PC-9 (cell line): ENCODE results near the gene FGD2. TPM values are rescaled to one million over a fixed set of nuclear protein-coding genes. Genes with fewer than 3 reads are reported as not detected.
"Not testable (repeated sequence)": the region's sequence is repeated elsewhere in the genome, so short reads cannot be mapped to it uniquely, and the experiment has no call there.

Source experiments
- BruUV-seq: library from RNA; stranded (reverse); fragments of 400-500 nt; replicated peaks from 2 replicates; lab custom pipeline; 2021; lab: Mats Ljungman, UMichigan
- CTCF ChIA-PET: fragments of 300-600 bp; sonication (Branson Sonifier 250); formaldehyde crosslinking; loops from one replicate; lab custom pipeline; 2022; ENCODE audit warnings: antibody characterized with exemption; lab: Charles Lee
- POLR2A ChIA-PET: fragments of 300-600 bp; sonication (Branson Sonifier 250); formaldehyde crosslinking; loops from one replicate; lab custom pipeline; 2022; ENCODE audit warnings: antibody characterized with exemption; ENCODE audit not compliant: unreplicated experiment; lab: Charles Lee
- DNase-seq, 2 experiments: peaks; one replicate each; pipeline versions ENCODE4 v3.0.0 to v3.0.0-alpha.2; 2015 to 2022; ENCODE audit warnings: mixed read lengths in 1 of 2
- H2AFZ ChIP-seq: fragments of 200-600 bp; sonication (generic); 2 replicates; pipeline ENCODE4 v1.8.1; 2017; ENCODE audit warnings: antibody characterized with exemption
- H3F3A ChIP-seq: fragments of 200-600 bp; sonication (generic); 2 replicates; pipeline ENCODE4 v1.8.1; 2017; ENCODE audit warnings: antibody characterized with exemption, mild to moderate bottlenecking, low read depth; ENCODE audit not compliant: insufficient read depth
- H3K27ac ChIP-seq: fragments of 200-600 bp; sonication (generic); 2 replicates; pipeline ENCODE4 v1.6.1; 2016; ENCODE audit warnings: mixed run types
- H3K27me3 ChIP-seq: fragments of 200-600 bp; sonication (generic); 2 replicates; pipeline ENCODE4 v1.6.1; 2016; ENCODE audit warnings: low read depth, mixed run types; ENCODE audit not compliant: insufficient read depth
- H3K36me3 ChIP-seq: fragments of 200-600 bp; sonication (generic); 2 replicates; pipeline ENCODE4 v1.6.1; 2016; ENCODE audit warnings: low read depth, mixed run types
- H3K4me1 ChIP-seq: fragments of 200-600 bp; sonication (generic); replicated peaks from 2 replicates; pipeline ENCODE4 v1.6.1; 2016; ENCODE audit warnings: mixed run types; ENCODE audit not compliant: insufficient read depth
- H3K4me2 ChIP-seq: fragments of 200-600 bp; sonication (generic); 2 replicates; pipeline ENCODE4 v1.6.1; 2017; ENCODE audit warnings: mixed run types
- H3K4me3 ChIP-seq: fragments of 200-600 bp; sonication (generic); 2 replicates; pipeline ENCODE4 v1.6.1; 2016; ENCODE audit warnings: mixed run types
- H3K79me2 ChIP-seq: fragments of 200-600 bp; sonication (generic); 2 replicates; pipeline ENCODE4 v1.6.1; 2017; ENCODE audit warnings: low read depth, mixed run types
- H3K9me2 ChIP-seq: fragments of 200-600 bp; sonication (generic); 2 replicates; pipeline ENCODE4 v1.8.1; 2017; ENCODE audit warnings: mild to moderate bottlenecking; ENCODE audit not compliant: insufficient read depth
- H3K9me3 ChIP-seq: fragments of 200-600 bp; sonication (generic); 2 replicates; pipeline ENCODE4 v1.8.1; 2016; ENCODE audit warnings: low read depth; ENCODE audit not compliant: insufficient read depth
- H4K20me1 ChIP-seq: fragments of 200-600 bp; sonication (generic); 2 replicates; pipeline ENCODE4 v1.8.1; 2017; ENCODE audit not compliant: insufficient read depth
- EZH2 ChIP-seq: fragments of 200-600 bp; sonication (generic); IDR thresholded peaks from 2 replicates; pipeline ENCODE4 v1.8.0; 2017; ENCODE audit warnings: antibody characterized with exemption, low read depth
- intact Hi-C: fragments of 100-400 bp; cut with micrococcal nuclease; formaldehyde crosslinking; loops from one replicate; pipeline ENCODE4 v1.10.0; 2022; ENCODE audit not compliant: unreplicated experiment
- total RNA-seq: library from RNA; stranded (reverse); gene quantifications from 2 replicates; pipeline ENCODE4 v1.2.3, GENCODE V29; 2021
- TF ChIP-seq, protein P1 (sequence below): fragments of 200-600 bp; sonication (generic); conservative IDR thresholded peaks from 2 replicates; pipeline ENCODE4 v1.6.1; 2017; ENCODE audit warnings: mixed run types, antibody characterized with exemption, mild to moderate bottlenecking, moderate library complexity

The FGD2 gene
- total RNA-seq, 1 experiment from 2014 or later, result 0.50 TPM

DNA sequence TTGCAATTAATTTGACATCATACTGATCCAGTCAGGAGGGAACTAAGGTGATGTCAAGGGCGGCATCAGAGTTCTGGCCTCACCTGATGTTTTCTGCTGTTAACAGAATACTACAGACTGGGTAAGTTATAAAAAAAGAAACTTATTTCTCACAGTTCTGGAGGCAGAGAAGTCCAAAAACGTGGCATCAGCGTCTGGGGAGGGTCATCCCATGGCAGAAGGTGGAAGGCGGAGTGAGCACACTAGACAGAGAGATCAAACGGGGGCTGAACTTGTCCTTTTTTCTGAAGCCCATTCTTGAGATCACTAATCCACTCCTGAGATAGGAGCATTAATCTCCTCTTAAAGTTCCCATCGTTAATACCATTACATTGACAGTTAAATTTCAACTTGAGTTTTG lies 16.2 kb upstream of the FGD2 start:
- intact Hi-C loops, result no loop called here
- no peaks in the 10 kb centered on the region for H3K27me3 ChIP-seq
- ChIA-PET POLR2A (no interaction called here), CTCF (no interaction called here)
- H3K36me3 ChIP-seq, result no peaks in the 10 kb centered on the region
- H3K9me2 ChIP-seq, result no peaks in the 10 kb centered on the region
- H3F3A ChIP-seq, result peaks cover 4% of the 10 kb centered on the region; the same call in 1 of the 2 replicates
- no peak for TF ChIP-seq EZH2
- TF ChIP-seq, protein P1, sequence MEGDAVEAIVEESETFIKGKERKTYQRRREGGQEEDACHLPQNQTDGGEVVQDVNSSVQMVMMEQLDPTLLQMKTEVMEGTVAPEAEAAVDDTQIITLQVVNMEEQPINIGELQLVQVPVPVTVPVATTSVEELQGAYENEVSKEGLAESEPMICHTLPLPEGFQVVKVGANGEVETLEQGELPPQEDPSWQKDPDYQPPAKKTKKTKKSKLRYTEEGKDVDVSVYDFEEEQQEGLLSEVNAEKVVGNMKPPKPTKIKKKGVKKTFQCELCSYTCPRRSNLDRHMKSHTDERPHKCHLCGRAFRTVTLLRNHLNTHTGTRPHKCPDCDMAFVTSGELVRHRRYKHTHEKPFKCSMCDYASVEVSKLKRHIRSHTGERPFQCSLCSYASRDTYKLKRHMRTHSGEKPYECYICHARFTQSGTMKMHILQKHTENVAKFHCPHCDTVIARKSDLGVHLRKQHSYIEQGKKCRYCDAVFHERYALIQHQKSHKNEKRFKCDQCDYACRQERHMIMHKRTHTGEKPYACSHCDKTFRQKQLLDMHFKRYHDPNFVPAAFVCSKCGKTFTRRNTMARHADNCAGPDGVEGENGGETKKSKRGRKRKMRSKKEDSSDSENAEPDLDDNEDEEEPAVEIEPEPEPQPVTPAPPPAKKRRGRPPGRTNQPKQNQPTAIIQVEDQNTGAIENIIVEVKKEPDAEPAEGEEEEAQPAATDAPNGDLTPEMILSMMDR, result no peak
- no TSS peak for BruUV-seq
- no peak overlapping the region for H3K4me2 ChIP-seq
- DNase-seq, result no peak
- H3K9me3 ChIP-seq, result no peaks in the 10 kb centered on the region
- no peak overlapping the region for H3K4me3 ChIP-seq
- H3K4me1 ChIP-seq, result peaks cover 11% of the 10 kb centered on the region
- H3K27ac ChIP-seq, result no peak overlapping the region
- H3K79me2 ChIP-seq, result peaks cover 24% of the 10 kb centered on the region
- no peak overlapping the region for H2AFZ ChIP-seq
- H4K20me1 ChIP-seq, result peaks cover 5% of the 10 kb centered on the region; the same call in 1 of the 2 replicates

DNA sequence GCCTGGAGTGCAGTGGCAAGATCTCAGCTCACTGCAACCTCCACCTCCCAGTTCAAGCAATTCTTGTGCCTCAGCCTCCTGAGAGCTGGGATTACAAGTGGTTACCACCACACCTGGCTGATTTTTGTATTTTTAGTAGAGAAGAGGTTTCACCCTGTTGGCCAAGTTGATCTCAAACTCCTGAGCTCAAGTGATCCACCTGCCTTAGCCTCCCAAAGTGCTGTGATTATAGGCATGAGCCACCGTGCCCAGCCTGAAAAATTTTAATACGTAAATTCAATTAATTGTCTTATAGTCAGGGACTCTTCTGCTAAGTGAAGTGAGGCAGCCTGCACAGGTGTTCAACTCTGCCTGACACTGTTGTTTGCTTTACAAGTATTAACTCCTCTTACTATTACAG lies 15.1 kb upstream of the FGD2 start:
- not testable (repeated sequence) for H3K9me2 ChIP-seq, H3F3A ChIP-seq, H3K4me3 ChIP-seq

DNA sequence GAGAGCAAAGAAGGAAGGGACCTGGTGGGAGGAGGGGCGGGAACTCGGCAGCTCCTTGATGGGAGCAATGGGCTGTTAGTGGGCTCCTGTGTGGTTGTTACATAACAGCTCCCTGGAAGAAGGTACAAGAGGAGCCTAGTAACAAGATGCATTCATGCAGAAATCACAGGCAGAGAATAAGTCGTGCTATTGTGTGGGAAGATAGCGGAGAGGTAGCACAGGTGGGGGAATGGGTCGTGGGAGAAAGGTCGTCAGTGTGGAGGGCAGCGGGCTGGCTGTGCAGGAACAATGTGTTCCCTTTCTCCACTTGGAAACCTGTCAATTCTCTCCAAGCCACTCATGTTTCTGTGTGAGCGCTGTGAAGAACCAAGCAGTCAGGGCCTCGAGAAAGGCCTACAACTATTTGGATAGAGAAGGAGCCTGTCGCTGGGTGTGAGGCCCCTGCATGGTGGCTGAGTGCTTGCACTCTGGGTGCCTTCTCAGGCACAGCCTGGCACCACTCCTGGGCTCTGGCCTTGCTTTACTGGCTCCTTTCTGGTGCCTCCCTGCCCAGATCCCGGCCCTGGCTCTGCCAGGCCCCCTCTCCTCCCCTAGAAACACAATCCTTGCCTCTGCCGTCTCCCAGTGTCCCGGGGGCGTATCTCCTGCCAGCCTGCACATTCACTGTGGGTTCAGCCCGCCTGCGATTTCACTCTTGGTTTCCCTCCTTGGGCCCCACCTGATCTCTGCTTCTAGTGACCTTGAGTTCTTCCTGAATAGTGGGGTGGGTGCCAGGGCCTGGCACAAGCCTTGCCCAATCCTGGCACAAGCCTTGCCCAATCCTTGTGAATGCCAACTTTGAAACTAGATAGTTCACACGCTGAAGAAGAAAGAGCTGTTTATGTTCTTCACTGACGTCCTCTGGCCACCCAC lies 7.4 kb upstream of the FGD2 start:
- Histone ChIP-seq H2AFZ (no peak overlapping the region), H3K4me3 (no peak overlapping the region), H3K9me3 (no peaks in the 10 kb centered on the region), H3K4me1 (no peaks in the 10 kb centered on the region), H3K27ac (no peak overlapping the region), H3K27me3 (peaks cover 3% of the 10 kb centered on the region; the same call in 1 of the 2 replicates), H3K36me3 (no peaks in the 10 kb centered on the region), H3K9me2 (no peaks in the 10 kb centered on the region), H3K4me2 (no peak overlapping the region), H3F3A (no peaks in the 10 kb centered on the region), H4K20me1 (no peaks in the 10 kb centered on the region), H3K79me2 (no peaks in the 10 kb centered on the region)
- intact Hi-C loops, result no loop called here
- DNase-seq, result peak in 1 of 2 experiments; percentile 21
- ChIA-PET CTCF (no interaction called here), POLR2A (no interaction called here)
- TF ChIP-seq, protein P1, result no peak
- no peak for TF ChIP-seq EZH2
- BruUV-seq, result no TSS peak

More for the DNA sequence above, 15.1 kb upstream of the FGD2 start:
- H2AFZ ChIP-seq, H4K20me1 ChIP-seq, POLR2A ChIA-PET, intact Hi-C loops, BruUV-seq, H3K4me1 ChIP-seq, H3K27ac ChIP-seq, H3K36me3 ChIP-seq, H3K27me3 ChIP-seq, H3K9me3 ChIP-seq, H3K4me2 ChIP-seq: not testable (repeated sequence)
- peaks cover 13% of the 10 kb centered on the region for H3K79me2 ChIP-seq
- CTCF ChIA-PET, result interaction anchor here (0.6 kb wide), 1 partner anchor 105 kb away, joined by 3 read pairs; no protein-coding TSS in a partner anchor
- peak in 1 of 2 experiments; percentile 8 for DNase-seq
